ENCODE results near the gene PHACTR1.

- no peak for TF ChIP-seq CTCF (IDR thresholded peaks at IDR 0.05; ENCODE audit: low read depth, low read length)
- no peak for TF ChIP-seq EZH2phosphoT487 (IDR thresholded peaks at IDR 0.05; ENCODE audit: low read depth)
These were observed 276.8 kb downstream of the PHACTR1 start for GRCh38 chr6:12993283-12993898.

Measured in OCI-LY3 (cell line).